Mesendoderm (in vitro differentiated cells): Measurements from ENCODE around the gene THADA.
A peak's percentile ranks its signal among the peaks of the same experiment; 100 is the strongest.

ENCODE experiments used
- DNase-seq: peaks from one replicate; pipeline ENCODE4 v3.0.0; 2013
- H2AK5ac ChIP-seq: 2 replicates; pipeline ENCODE4 v1.6.1; 2013; ENCODE audit warnings: low read length, inconsistent platforms
- H2BK120ac ChIP-seq: 2 replicates; pipeline ENCODE4 v1.6.1; 2013; ENCODE audit warnings: low read depth, mild to moderate bottlenecking, low read length, moderate library complexity, mixed read lengths
- H2BK15ac ChIP-seq: replicated peaks from 2 replicates; pipeline ENCODE4 v1.6.1; 2013; ENCODE audit warnings: low read depth, mild to moderate bottlenecking, moderate library complexity
- H2BK5ac ChIP-seq: 2 replicates; pipeline ENCODE4 v1.6.1; 2013; ENCODE audit warnings: low read length, inconsistent platforms
- H3K18ac ChIP-seq: 2 replicates; pipeline ENCODE4 v1.6.1; 2013; ENCODE audit warnings: mild to moderate bottlenecking, low read length, mixed read lengths
- H3K23ac ChIP-seq: one replicate; pipeline ENCODE4 v1.6.1; 2013; ENCODE audit warnings: low read length
- H3K27ac ChIP-seq: 2 replicates; pipeline ENCODE4 v1.5.1; 2013; ENCODE audit warnings: low read depth, mild to moderate bottlenecking, inconsistent platforms, low read length, moderate library complexity
- H3K27me3 ChIP-seq: 2 replicates; pipeline ENCODE4 v1.6.1; 2013; ENCODE audit warnings: low read length, control low read depth, mild to moderate bottlenecking, inconsistent platforms; ENCODE audit not compliant: insufficient read depth, poor library complexity
- H3K36me3 ChIP-seq: 2 replicates; pipeline ENCODE4 v1.6.1; 2013; ENCODE audit warnings: low read length, inconsistent platforms; ENCODE audit not compliant: control insufficient read depth, insufficient read depth
- H3K4ac ChIP-seq: one replicate; pipeline ENCODE4 v1.6.1; 2013; ENCODE audit warnings: low read depth, mild to moderate bottlenecking, low read length, moderate library complexity
- H3K4me1 ChIP-seq: 2 replicates; pipeline ENCODE4 v1.6.1; 2013; ENCODE audit warnings: low read depth, low read length, inconsistent platforms; ENCODE audit not compliant: control insufficient read depth
- H3K4me2 ChIP-seq: 2 replicates; pipeline ENCODE4 v1.6.1; 2013; ENCODE audit warnings: low read length
- H3K4me3 ChIP-seq: 2 replicates; pipeline ENCODE4 v1.5.1; 2013; ENCODE audit warnings: mild to moderate bottlenecking, low read length
- H3K56ac ChIP-seq: one replicate; pipeline ENCODE4 v1.6.1; 2013; ENCODE audit warnings: low read length
- H3K79me1 ChIP-seq: 2 replicates; pipeline ENCODE4 v1.6.1; 2013; ENCODE audit warnings: low read length, inconsistent platforms
- H3K79me2 ChIP-seq: 2 replicates; pipeline ENCODE4 v1.6.1; 2013; ENCODE audit warnings: mild to moderate bottlenecking, low read length; ENCODE audit not compliant: control insufficient read depth, insufficient read depth
- H3K9ac ChIP-seq: 2 replicates; pipeline ENCODE4 v1.6.1; 2013; ENCODE audit warnings: low read length, inconsistent platforms
- H4K5ac ChIP-seq: one replicate; pipeline ENCODE4 v1.6.1; 2013; ENCODE audit warnings: low read length
- H4K8ac ChIP-seq: one replicate; pipeline ENCODE4 v1.6.1; 2013; ENCODE audit warnings: low read depth, mild to moderate bottlenecking, control low read depth, low read length, moderate library complexity
- WGBS: extraction: QIAGEN DNeasy Blood & Tissue Kit; methylation state at CpG from one replicate; pipeline ENCODE4 v1.1.7; 2013; ENCODE audit warnings: low lambda C conversion rate, missing lambda C conversion rate; ENCODE audit not compliant: insufficient coverage; ENCODE audit errors: extremely low coverage; 5-methylcytosine and 5-hydroxymethylcytosine counted together

Gene THADA

DNA sequence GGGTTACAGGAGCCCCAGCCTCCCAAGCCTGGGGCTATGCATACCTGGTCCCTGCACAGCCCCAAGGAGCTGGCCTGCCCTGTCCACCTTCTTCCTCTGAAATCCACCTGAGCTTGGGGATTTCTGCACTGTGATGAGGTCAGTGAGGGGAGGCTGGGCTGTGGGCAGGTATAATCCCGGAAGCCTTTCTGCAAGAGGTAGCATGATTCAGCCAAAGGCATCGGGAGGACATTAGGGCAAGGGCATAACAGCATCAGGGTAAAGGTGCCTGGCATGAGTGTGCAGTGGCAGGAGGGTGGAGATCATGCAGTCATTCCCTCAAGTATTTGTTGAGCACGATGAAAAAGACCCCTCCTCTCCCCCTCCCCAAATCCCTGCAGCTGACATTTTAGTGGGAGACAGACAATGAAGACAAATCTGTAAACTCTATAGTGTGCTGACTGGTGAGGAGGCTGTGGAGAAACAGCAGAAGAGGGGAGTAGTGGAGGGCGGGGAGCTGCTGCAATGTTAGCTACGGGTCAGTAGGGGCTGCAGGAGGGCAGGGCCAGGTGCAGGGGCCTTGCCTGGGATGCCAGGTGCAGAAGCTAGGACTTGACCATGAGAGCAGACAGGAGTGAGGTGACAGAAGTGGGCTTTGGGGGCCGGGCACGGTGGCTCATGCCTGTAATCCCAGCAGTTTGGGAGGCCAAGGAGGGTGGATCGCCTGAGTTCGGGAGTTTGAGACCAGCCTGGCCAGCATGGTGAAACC lies 388.1 kb downstream of the THADA start:
- Histone ChIP-seq H3K18ac (no peak overlapping the region), H4K8ac (no peak overlapping the region), H3K27me3 (no peaks in the 10 kb centered on the region), H3K4me2 (no peak overlapping the region), H3K4ac (no peak overlapping the region), H3K79me2 (no peaks in the 10 kb centered on the region), H3K36me3 (no peaks in the 10 kb centered on the region), H3K23ac (no peak overlapping the region), H3K9ac (no peak overlapping the region), H3K56ac (no peak overlapping the region), H3K27ac (no peak overlapping the region), H3K79me1 (no peaks in the 10 kb centered on the region), H4K5ac (no peak overlapping the region), H2BK5ac (no peak overlapping the region), H2BK120ac (no peak overlapping the region), H3K4me1 (no peaks in the 10 kb centered on the region), H2AK5ac (no peak overlapping the region), H3K4me3 (no peak overlapping the region), H2BK15ac (no peak overlapping the region)
- no CpG with 5 or more reads among the region's 9 CpGs for WGBS
- DNase-seq, result no peak

DNA sequence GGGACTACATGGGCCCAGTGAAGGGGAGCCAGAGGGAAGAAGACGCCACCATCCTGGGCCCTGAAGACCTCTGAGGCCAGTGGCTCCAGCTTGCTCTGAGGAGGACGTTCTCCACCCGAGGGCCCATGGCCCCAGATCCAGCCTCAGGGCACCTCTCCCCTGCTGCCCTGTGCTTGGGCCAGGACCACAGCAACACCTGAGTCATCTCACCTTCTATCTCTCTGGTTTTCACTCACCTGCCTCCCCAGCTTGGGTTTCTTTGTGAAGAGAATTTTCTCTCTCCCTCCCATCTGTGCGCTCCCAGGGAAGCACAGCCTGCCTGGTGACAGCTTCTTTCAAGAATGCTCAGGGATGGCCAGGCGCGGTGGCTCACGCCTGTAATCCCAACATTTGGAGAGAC lies 389.2 kb downstream of the THADA start:
- H2BK120ac ChIP-seq, result no peak overlapping the region
- H3K4ac ChIP-seq, result no peak overlapping the region
- no peak overlapping the region for H3K4me3 ChIP-seq
- no peaks in the 10 kb centered on the region for H3K27me3 ChIP-seq
- no peak overlapping the region for H4K8ac ChIP-seq
- no peak overlapping the region for H3K9ac ChIP-seq
- no peaks in the 10 kb centered on the region for H3K36me3 ChIP-seq
- no peaks in the 10 kb centered on the region for H3K79me1 ChIP-seq
- H3K56ac ChIP-seq, result no peak overlapping the region
- DNase-seq, result no peak
- no peak overlapping the region for H2BK5ac ChIP-seq
- no peak overlapping the region for H3K27ac ChIP-seq
- no peaks in the 10 kb centered on the region for H3K79me2 ChIP-seq
- H2BK15ac ChIP-seq, result no peak overlapping the region
- no peaks in the 10 kb centered on the region for H3K4me1 ChIP-seq
- H3K4me2 ChIP-seq, result no peak overlapping the region
- H3K23ac ChIP-seq, result no peak overlapping the region
- no peak overlapping the region for H3K18ac ChIP-seq
- WGBS, result no CpG with 5 or more reads among the region's 7 CpGs
- no peak overlapping the region for H4K5ac ChIP-seq
- H2AK5ac ChIP-seq, result no peak overlapping the region

DNA sequence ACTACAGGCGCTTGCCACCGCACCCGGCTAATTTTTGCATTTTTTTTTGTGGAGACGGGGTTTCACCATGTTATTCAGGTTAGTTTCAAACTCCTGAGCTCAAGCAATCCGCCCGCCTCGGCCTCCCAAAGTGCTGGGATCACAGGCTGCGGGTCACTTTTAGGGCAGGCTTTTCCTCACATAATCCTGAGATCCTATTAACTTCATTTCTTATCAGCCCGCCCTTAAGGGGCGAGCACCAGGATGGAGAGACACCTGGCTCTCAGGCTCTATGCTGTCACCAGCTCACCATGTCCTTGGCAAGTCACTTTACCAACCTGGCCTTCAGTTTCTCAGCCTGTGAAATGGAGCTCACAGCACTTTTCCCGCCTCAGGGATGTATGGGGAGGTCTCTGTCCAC lies 392.5 kb downstream of the THADA start:
- Histone ChIP-seq H3K4me2 (no peak overlapping the region), H4K8ac (no peak overlapping the region), H3K4me3 (no peak overlapping the region), H2BK5ac (no peak overlapping the region), H3K36me3 (no peaks in the 10 kb centered on the region), H4K5ac (no peak overlapping the region), H2BK15ac (no peak overlapping the region), H3K23ac (no peak overlapping the region), H2BK120ac (no peak overlapping the region), H3K27ac (no peak overlapping the region), H3K56ac (no peak overlapping the region), H2AK5ac (no peak overlapping the region), H3K79me2 (no peaks in the 10 kb centered on the region), H3K18ac (no peak overlapping the region), H3K79me1 (no peaks in the 10 kb centered on the region), H3K27me3 (no peaks in the 10 kb centered on the region), H3K4me1 (peaks cover 3% of the 10 kb centered on the region), H3K4ac (no peak overlapping the region), H3K9ac (no peak overlapping the region)
- no peak for DNase-seq
- WGBS, result no CpG with 5 or more reads among the region's 11 CpGs

DNA sequence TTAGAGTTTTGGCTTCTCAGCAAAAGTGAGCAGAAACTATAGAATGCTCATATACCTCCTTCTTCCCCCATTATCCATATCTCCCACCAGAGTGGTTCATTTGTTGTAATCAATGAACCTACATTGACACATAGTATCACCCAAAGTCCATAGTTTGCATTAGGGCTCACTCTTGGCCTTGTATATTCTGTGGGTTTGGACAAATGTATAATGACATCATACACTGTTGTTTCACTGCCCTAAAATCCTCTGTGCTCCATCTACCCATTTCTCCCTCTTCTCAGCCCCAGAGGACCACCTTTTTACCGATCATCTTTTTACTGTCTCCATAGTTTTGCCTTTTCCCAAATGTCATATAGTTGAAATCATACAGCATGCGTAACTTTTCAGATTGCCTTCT lies 393.5 kb downstream of the THADA start:
- Histone ChIP-seq H3K79me2 (no peaks in the 10 kb centered on the region), H3K36me3 (no peaks in the 10 kb centered on the region), H3K4me3 (no peak overlapping the region), H4K8ac (no peak overlapping the region), H3K27ac (no peak overlapping the region), H2BK15ac (no peak overlapping the region), H3K23ac (no peak overlapping the region), H3K79me1 (no peaks in the 10 kb centered on the region), H3K56ac (no peak overlapping the region), H4K5ac (no peak overlapping the region), H3K4me1 (peaks cover 3% of the 10 kb centered on the region), H3K4me2 (no peak overlapping the region), H3K9ac (no peak overlapping the region), H3K27me3 (no peaks in the 10 kb centered on the region), H2AK5ac (no peak overlapping the region), H2BK5ac (no peak overlapping the region), H3K18ac (no peak overlapping the region), H3K4ac (no peak overlapping the region), H2BK120ac (no peak overlapping the region)
- WGBS, result no CpG with 5 or more reads among the region's 2 CpGs
- no peak for DNase-seq

DNA sequence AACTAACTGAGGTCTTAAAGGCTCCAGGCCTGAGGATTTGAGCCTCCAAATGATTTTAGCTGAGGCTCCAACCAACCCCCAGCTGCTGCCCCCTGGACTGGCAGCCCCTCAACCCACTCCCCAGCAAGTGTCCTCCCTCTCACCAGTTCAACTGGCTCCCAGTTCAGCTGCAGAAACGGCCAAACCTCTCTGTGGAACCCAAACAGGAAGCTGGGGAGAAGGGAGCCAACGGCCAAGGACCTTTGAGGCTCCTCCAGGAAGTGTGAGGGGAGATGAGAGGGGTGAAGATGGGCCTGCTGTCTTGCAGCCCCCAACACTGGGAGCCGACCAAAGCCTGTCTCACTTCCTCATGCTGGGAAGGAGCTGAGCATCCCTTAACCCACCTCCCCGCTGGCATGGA lies 394.3 kb downstream of the THADA start:
- no peak overlapping the region for H3K9ac ChIP-seq
- no peaks in the 10 kb centered on the region for H3K27me3 ChIP-seq
- no peak overlapping the region for H3K56ac ChIP-seq
- H2BK120ac ChIP-seq, result no peak overlapping the region
- no peak overlapping the region for H3K4me2 ChIP-seq
- no peak overlapping the region for H2BK5ac ChIP-seq
- no peaks in the 10 kb centered on the region for H3K79me2 ChIP-seq
- H3K4me3 ChIP-seq, result no peak overlapping the region
- no peak overlapping the region for H4K8ac ChIP-seq
- no peaks in the 10 kb centered on the region for H3K79me1 ChIP-seq
- H2AK5ac ChIP-seq, result no peak overlapping the region
- DNase-seq, result no peak
- no peak overlapping the region for H2BK15ac ChIP-seq
- H4K5ac ChIP-seq, result no peak overlapping the region
- no peak overlapping the region for H3K23ac ChIP-seq
- peak overlapping the region; percentile 3 for H3K18ac ChIP-seq
- no CpG with 5 or more reads among the region's 4 CpGs for WGBS
- H3K4me1 ChIP-seq, result peaks cover 5% of the 10 kb centered on the region
- no peaks in the 10 kb centered on the region for H3K36me3 ChIP-seq
- no peak overlapping the region for H3K27ac ChIP-seq
- H3K4ac ChIP-seq, result no peak overlapping the region

DNA sequence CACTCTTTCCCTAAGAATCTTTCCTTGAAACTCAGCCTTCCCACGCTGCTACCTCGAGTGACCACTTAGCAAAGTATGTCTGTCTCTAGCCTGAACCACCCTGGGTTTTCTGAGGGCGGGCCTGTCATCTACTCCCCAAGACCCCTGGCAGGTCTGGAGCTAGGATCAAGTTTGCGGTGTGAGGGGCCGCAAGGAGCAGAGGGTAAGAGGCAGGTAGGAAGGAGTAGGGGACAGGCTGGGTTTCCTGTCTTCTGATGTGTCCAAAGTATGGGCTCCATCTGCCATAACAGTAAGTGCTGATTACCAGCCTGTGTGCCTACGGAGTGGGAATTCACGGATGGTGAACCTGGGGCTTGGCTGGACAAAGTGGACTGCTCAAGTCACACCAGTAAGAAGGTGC lies 394.8 kb downstream of the THADA start:
- Histone ChIP-seq H3K79me1 (no peaks in the 10 kb centered on the region), H3K4me1 (peaks cover 5% of the 10 kb centered on the region), H3K79me2 (no peaks in the 10 kb centered on the region), H3K18ac (no peak overlapping the region), H2AK5ac (no peak overlapping the region), H4K8ac (no peak overlapping the region), H2BK120ac (no peak overlapping the region), H2BK5ac (no peak overlapping the region), H3K27ac (no peak overlapping the region), H3K9ac (no peak overlapping the region), H3K23ac (peak overlapping the region; percentile 3), H3K56ac (no peak overlapping the region), H3K4me3 (no peak overlapping the region), H2BK15ac (no peak overlapping the region), H3K27me3 (no peaks in the 10 kb centered on the region), H4K5ac (no peak overlapping the region), H3K4ac (no peak overlapping the region), H3K4me2 (no peak overlapping the region), H3K36me3 (no peaks in the 10 kb centered on the region)
- WGBS, result no CpG with 5 or more reads among the region's 7 CpGs
- DNase-seq, result no peak
